ENCODE data around the gene ARRDC2. TPM values are rescaled to one million over a fixed set of nuclear protein-coding genes. Genes with fewer than 3 reads are reported as not detected.
A peak's percentile ranks its signal among the peaks of the same experiment; 100 is the strongest.
"Not testable (repeated sequence)": the region's sequence is repeated elsewhere in the genome, so short reads cannot be mapped to it uniquely, and the experiment has no call there.

The ARRDC2 gene
- total and polyA plus RNA-seq, 9 of the 15 experiments (the other 6 are each of a cell fraction or from before 2014, with no cell fraction given), result 1.9 to 27.4 (median 15.2) TPM

GRCh38 chr19:18002347-18002850 is 5.6 kb upstream of the ARRDC2 start (continued):
- no peak for TF ChIP-seq POLR2H (tag; IDR thresholded peaks at IDR 0.05; ENCODE audit: low read depth)
- TF ChIP-seq PCBP1 (IDR thresholded peaks at IDR 0.05; ENCODE audit: low read depth, low read length, poor library complexity, severe bottlenecking), result peak; percentile 19
- TF ChIP-seq NFATC3 (IDR thresholded peaks at IDR 0.05), result no peak
- TF ChIP-seq CHD4 (IDR thresholded peaks at IDR 0.05; ENCODE audit: insufficient read depth, insufficient replicate concordance, low read depth, low read length, poor library complexity, severe bottlenecking), result peak; percentile 87
- no peak for TF ChIP-seq FIP1L1 (IDR thresholded peaks at IDR 0.05; ENCODE audit: low read depth, low read length, poor library complexity, severe bottlenecking)
- TF ChIP-seq NELFE (IDR thresholded peaks at IDR 0.05; ENCODE audit: insufficient read depth, insufficient read length), result no peak
- TF ChIP-seq HSF4 (CRISPR knock-in tag; IDR thresholded peaks at IDR 0.05; ENCODE audit: borderline replicate concordance), result no peak
- no peak for TF ChIP-seq TCF3 (CRISPR knock-in tag; IDR thresholded peaks at IDR 0.05)
- no peak for TF ChIP-seq JUN (IDR thresholded peaks at IDR 0.05; ENCODE audit: borderline replicate concordance, low read depth, low read length)
- TF ChIP-seq JUN (CRISPR knock-in tag; IDR thresholded peaks at IDR 0.05; ENCODE audit: borderline replicate concordance), result no peak
- TF ChIP-seq SMARCE1 (IDR thresholded peaks at IDR 0.05), result no peak
- no peak for TF ChIP-seq ZNF764 (CRISPR knock-in tag; IDR thresholded peaks at IDR 0.05; ENCODE audit: low read depth)
- peak; percentile 90 to 96 for TF ChIP-seq KDM1A (IDR thresholded peaks at IDR 0.05)
- TF ChIP-seq GABPB1 (CRISPR knock-in tag; IDR thresholded peaks at IDR 0.05), result peak; percentile 11; the same call in 1 of the 2 replicates

DNA sequence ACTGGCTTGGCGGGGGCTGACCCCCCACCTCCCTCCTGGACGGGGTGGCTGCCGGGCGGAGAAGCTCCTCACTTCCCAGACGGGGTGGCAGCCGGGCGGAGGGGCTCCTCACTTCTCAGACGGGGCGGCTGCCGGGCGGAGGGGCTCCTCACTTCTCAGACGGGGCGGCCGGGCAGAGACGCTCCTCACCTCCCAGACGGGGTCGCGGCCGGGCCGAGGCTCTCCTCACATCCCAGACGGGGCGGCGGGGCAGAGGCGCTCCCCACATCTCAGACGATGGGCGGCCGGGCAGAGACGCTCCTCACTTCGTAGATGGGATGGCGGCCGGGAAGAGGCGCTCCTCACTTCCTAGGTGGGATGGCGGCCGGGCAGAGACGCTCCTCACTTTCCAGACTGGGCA is 2.2 kb upstream of the ARRDC2 start:
- not testable (repeated sequence) for ATAC-seq; DNase-seq (ENCODE audit: extremely low read depth in 1 of 4, low spot score in 3 of 4); BruUV-seq (replicated peaks); H3K27me3 ChIP-seq (ENCODE audit: control insufficient read depth in 2 of 2, insufficient read depth in 2 of 2, low read length in 2 of 2); H3K9me3 ChIP-seq (replicated peaks; ENCODE audit: control insufficient read depth, insufficient read depth, low read depth, low read length); H3K4me3 ChIP-seq; H4K20me1 ChIP-seq (replicated peaks; ENCODE audit: control insufficient read depth, insufficient read depth, low read length); FAIRE-seq; H3K4me2 ChIP-seq (ENCODE audit: insufficient read depth, low read length); H3K27ac ChIP-seq (ENCODE audit: extremely low read depth, low read depth, low read length); H2AFZ ChIP-seq (ENCODE audit: low read depth, low read length); H3K9ac ChIP-seq (ENCODE audit: insufficient read depth in 1 of 2, low read depth in 2 of 2, low read length in 2 of 2); H3K9me1 ChIP-seq (ENCODE audit: control insufficient read depth, insufficient read depth, low read length)
- intact Hi-C loops (cut with micrococcal nuclease), result loop anchor here (5.0 to 10.0 kb wide), 2 partner anchors 107 to 159 kb away; no protein-coding TSS in a partner anchor
- POLR2A ChIA-PET, result interaction anchor here (1.1 kb wide), 1 partner anchor 44 kb away, joined by 3 read pairs; no protein-coding TSS in a partner anchor
- peaks cover 43% of the 10 kb centered on the region; the same call in 2 of the 3 replicates for H3K36me3 ChIP-seq (ENCODE audit: control insufficient read depth, insufficient read depth, low read length)
- H3K79me2 ChIP-seq (ENCODE audit: control insufficient read depth, insufficient read depth, low read length), result peaks cover 43% of the 10 kb centered on the region
- in situ Hi-C loops (cut with MboI), result loop anchor here (10.0 kb wide), 1 partner anchor 159 kb away; no protein-coding TSS in a partner anchor
- WGBS (ENCODE audit: insufficient coverage, low coverage, missing lambda C conversion rate), result 100% methylated on average over 1 of the region's 35 CpGs
- H3K4me1 ChIP-seq (replicated peaks in 1 of 2; ENCODE audit: control insufficient read depth in 2 of 2, insufficient read depth in 2 of 2, low read length in 2 of 2), result peaks cover 15 to 53% of the 10 kb centered on the region in 2 experiments; a peak in 4 of 5 replicates
- CTCF ChIA-PET (ENCODE audit: low intra/inter-chr PET ratio), result interaction anchor here (2.4 to 3.4 kb wide), 2 partner anchors 53 to 246 kb away, joined by 14 to 59 read pairs; no protein-coding TSS in a partner anchor
